HG02678 (cell line): ENCODE measurements around the gene SIAE.

Source experiments
- ATAC-seq: cut with Tn5 transposase; IDR thresholded peaks from one replicate; pipeline ENCODE4 v1.9.1; 2021; ENCODE audit warnings: mild to moderate bottlenecking, moderate library complexity; ENCODE audit not compliant: unreplicated experiment

The SIAE gene

GRCh38 chr11:124584681-124585372 lies 88.7 kb downstream of the SIAE start:
- ATAC-seq, result no peak

DNA sequence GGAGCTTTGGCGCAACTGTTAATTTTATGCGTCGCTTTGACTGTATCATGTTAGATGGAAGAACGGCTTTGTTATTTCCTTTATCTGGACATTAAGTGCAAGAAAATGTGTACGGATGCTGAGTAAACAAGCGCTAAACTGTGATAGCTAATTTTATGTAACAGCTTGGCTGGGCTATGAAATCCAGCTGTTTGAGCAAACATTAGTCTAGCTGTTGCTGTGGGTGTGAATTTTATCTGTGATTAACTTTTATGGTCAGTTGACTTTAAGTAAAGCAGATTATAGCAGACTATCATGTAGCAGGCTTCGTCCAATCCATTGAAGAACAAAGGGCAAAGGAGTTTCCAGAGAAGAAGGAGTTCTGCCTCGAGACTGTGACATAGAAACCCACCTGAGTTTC lies 89.8 kb downstream of the SIAE start:
- no peak for ATAC-seq
